Measurements from ENCODE around the gene FAM98A.

- TF ChIP-seq, protein P1, sequence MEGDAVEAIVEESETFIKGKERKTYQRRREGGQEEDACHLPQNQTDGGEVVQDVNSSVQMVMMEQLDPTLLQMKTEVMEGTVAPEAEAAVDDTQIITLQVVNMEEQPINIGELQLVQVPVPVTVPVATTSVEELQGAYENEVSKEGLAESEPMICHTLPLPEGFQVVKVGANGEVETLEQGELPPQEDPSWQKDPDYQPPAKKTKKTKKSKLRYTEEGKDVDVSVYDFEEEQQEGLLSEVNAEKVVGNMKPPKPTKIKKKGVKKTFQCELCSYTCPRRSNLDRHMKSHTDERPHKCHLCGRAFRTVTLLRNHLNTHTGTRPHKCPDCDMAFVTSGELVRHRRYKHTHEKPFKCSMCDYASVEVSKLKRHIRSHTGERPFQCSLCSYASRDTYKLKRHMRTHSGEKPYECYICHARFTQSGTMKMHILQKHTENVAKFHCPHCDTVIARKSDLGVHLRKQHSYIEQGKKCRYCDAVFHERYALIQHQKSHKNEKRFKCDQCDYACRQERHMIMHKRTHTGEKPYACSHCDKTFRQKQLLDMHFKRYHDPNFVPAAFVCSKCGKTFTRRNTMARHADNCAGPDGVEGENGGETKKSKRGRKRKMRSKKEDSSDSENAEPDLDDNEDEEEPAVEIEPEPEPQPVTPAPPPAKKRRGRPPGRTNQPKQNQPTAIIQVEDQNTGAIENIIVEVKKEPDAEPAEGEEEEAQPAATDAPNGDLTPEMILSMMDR (IDR thresholded peaks at IDR 0.05), result no peak
- TF ChIP-seq TCF12 (IDR thresholded peaks at IDR 0.05), result no peak
- no peak for TF ChIP-seq JUND (IDR thresholded peaks at IDR 0.05)
- TF ChIP-seq, protein P2, sequence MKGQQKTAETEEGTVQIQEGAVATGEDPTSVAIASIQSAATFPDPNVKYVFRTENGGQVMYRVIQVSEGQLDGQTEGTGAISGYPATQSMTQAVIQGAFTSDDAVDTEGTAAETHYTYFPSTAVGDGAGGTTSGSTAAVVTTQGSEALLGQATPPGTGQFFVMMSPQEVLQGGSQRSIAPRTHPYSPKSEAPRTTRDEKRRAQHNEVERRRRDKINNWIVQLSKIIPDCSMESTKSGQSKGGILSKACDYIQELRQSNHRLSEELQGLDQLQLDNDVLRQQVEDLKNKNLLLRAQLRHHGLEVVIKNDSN (IDR thresholded peaks at IDR 0.05; ENCODE audit: borderline replicate concordance, low read depth), result no peak
- TF ChIP-seq EP300 (IDR thresholded peaks at IDR 0.05; ENCODE audit: borderline replicate concordance in 1 of 2, low read depth in 1 of 2, low read length in 1 of 2), result no peak
- TF ChIP-seq EZH2phosphoT487 (IDR thresholded peaks at IDR 0.05; ENCODE audit: borderline replicate concordance, low read depth), result no peak
These were observed 39.8 kb downstream of the FAM98A start for GRCh38 chr2:33559328-33559727.

All from SK-N-SH (cell line).